GM18858 (cell line): Measurements from ENCODE around the gene IFI27L1.

Source experiments
- ATAC-seq: cut with Tn5 transposase; IDR thresholded peaks from one replicate; pipeline ENCODE4 v1.9.1; 2021; ENCODE audit not compliant: unreplicated experiment

IFI27L1 gene

GRCh38 chr14:94080621-94081385 is at the start of gene IFI27L1, which contains the start of gene DDX24:
IFI27L1 (plus strand) TSS chr14:94081310; CDS start chr14:94096938, 15,628 bp downstream.
DDX24 (minus strand) TSS chr14:94081202; CDS start chr14:94079742, 1,460 bp downstream.
- peak; percentile 97 for ATAC-seq

- no peak for ATAC-seq
Observed at GRCh38 chr14:94031883-94032279, 49.2 kb upstream of the IFI27L1 start.

GRCh38 chr14:94034886-94035285 is 46.2 kb upstream of the IFI27L1 start:
- ATAC-seq: no peak

GRCh38 chr14:94036313-94037167 is 44.6 kb upstream of the IFI27L1 start:
- peak; percentile 84 for ATAC-seq

GRCh38 chr14:94037954-94038353 is 43.2 kb upstream of the IFI27L1 start:
- ATAC-seq: no peak

- no peak for ATAC-seq
Observed at GRCh38 chr14:94038510-94038909, 42.6 kb upstream of the IFI27L1 start.

GRCh38 chr14:94038921-94039629 is 42.0 kb upstream of the IFI27L1 start:
- ATAC-seq: no peak

GRCh38 chr14:94040247-94040646 is 40.9 kb upstream of the IFI27L1 start:
- ATAC-seq: no peak

- ATAC-seq: no peak
Observed at GRCh38 chr14:94040796-94041195, 40.3 kb upstream of the IFI27L1 start.

GRCh38 chr14:94041551-94042346 is 39.4 kb upstream of the IFI27L1 start:
- no peak for ATAC-seq

- no peak for ATAC-seq
Observed at GRCh38 chr14:94042433-94043091, 38.5 kb upstream of the IFI27L1 start.

GRCh38 chr14:94043111-94043755 is 37.9 kb upstream of the IFI27L1 start:
- no peak for ATAC-seq

GRCh38 chr14:94043756-94044475 is 37.2 kb upstream of the IFI27L1 start:
- no peak for ATAC-seq

- no peak for ATAC-seq
Observed at GRCh38 chr14:94044476-94045091, 36.5 kb upstream of the IFI27L1 start.

GRCh38 chr14:94045101-94045500 is 36.0 kb upstream of the IFI27L1 start:
- ATAC-seq: no peak

- no peak for ATAC-seq
Observed at GRCh38 chr14:94045563-94046345, 35.4 kb upstream of the IFI27L1 start.

- ATAC-seq: no peak
Observed at GRCh38 chr14:94046696-94047250, 34.3 kb upstream of the IFI27L1 start.
